ENCODE measurements around the gene ARL14. TPM values are rescaled to one million over a fixed set of nuclear protein-coding genes. Genes with fewer than 3 reads are reported as not detected.

The ARL14 gene
- total RNA-seq (not detected), polyA plus RNA-seq (ENCODE audit: insufficient read length in 6 of 6) (not detected)
- long read RNA-seq, donor 1, partial matches to known transcripts = 0 of 1 reads
- long read RNA-seq, donor 1, other reads (novel, unspliced or antisense) = 0 of 1 reads
- long read RNA-seq, donor 2 = 0 reads
- long read RNA-seq, donor 3 = 0 reads
- long read RNA-seq, donor 4 = 0 reads
- long read RNA-seq, donor 5 = 0 reads
- long read RNA-seq, donor 6 = 0 reads
- long read RNA-seq, donor 7 = 0 reads
- long read RNA-seq, donor 8 = 0 reads
- long read RNA-seq, donor 9 = 0 reads
- long read RNA-seq, donor 10, partial matches to known transcripts = 0 of 1 reads
- long read RNA-seq, donor 10, other reads (novel, unspliced or antisense) = 0 of 1 reads
- long read RNA-seq, donor 11, partial matches to known transcripts = 0 of 1 reads
- long read RNA-seq, donor 11, other reads (novel, unspliced or antisense) = 0 of 1 reads
- long read RNA-seq, donor 12 = 0 reads

GRCh38 chr3:160676547-160677303, at the start of gene ARL14:
Gene ARL14 (plus strand): TSS chr3:160677160. CDS start chr3:160677347, 187 bp downstream.
- Histone ChIP-seq H3K4me1 (no peaks in the 10 kb centered on the region), H3K9me3 (no peaks in the 10 kb centered on the region), H3K27ac (no peak within 1 kb of the TSS), H3K4me3 (no peak within 1 kb of the TSS), H3K36me3 (no peaks in the 10 kb centered on the region), H3K27me3 (no peaks in the 10 kb centered on the region)
- ATAC-seq (peak; percentile 90), DNase-seq (peak in 1 of 4 donors; percentile 13)
- intact Hi-C loops (cut with DNase I) = no loop called here
- TF ChIP-seq CTCF (IDR thresholded peaks at IDR 0.05) = no peak

- ATAC-seq = no peak
Measured at GRCh38 chr3:160629491-160629890, 47.5 kb upstream of the ARL14 start.

GRCh38 chr3:160633361-160634083, 43.4 kb upstream of the ARL14 start:
- H3K27ac ChIP-seq = no peak overlapping the region
- no peak for TF ChIP-seq CTCF (IDR thresholded peaks at IDR 0.05)
- H3K36me3 ChIP-seq = no peaks in the 10 kb centered on the region
- intact Hi-C loops (cut with DNase I) = no loop called here
- H3K9me3 ChIP-seq = no peaks in the 10 kb centered on the region
- H3K27me3 ChIP-seq = no peaks in the 10 kb centered on the region
- H3K4me1 ChIP-seq = no peaks in the 10 kb centered on the region
- ATAC-seq = no peak
- no peak for DNase-seq
- no peak overlapping the region for H3K4me3 ChIP-seq

More at GRCh38 chr3:160629491-160629890, 47.5 kb upstream of the ARL14 start:
- intact Hi-C loops (cut with DNase I) = no loop called here
- Histone ChIP-seq H3K9me3 (no peaks in the 10 kb centered on the region), H3K36me3 (no peaks in the 10 kb centered on the region), H3K27me3 (no peaks in the 10 kb centered on the region), H3K27ac (no peak overlapping the region), H3K4me1 (no peaks in the 10 kb centered on the region), H3K4me3 (no peak overlapping the region)
- no peak for DNase-seq
- TF ChIP-seq CTCF (IDR thresholded peaks at IDR 0.05) = no peak

DNA sequence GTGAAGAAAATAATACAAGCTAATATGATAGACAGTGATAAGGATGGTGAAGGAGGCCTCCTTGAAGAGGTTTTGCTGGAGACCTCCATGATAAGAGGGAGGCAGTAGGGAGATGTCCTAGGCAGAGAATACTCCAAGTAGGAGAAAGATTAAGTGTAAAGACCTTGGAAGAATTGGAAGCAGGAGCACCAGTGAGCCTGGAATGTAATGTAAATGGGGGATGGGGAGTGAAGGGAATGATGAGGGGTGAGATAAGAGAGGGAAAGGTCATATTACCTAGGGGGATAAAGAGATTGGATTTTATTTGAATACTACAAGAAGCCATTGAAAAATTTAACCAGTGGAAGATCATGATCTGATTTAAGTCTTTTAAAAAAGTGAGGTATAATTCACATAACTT, 41.7 kb upstream of the ARL14 start:
- TF ChIP-seq CTCF (IDR thresholded peaks at IDR 0.05) = no peak
- H3K4me3 ChIP-seq = no peak overlapping the region
- H3K27me3 ChIP-seq = no peaks in the 10 kb centered on the region
- intact Hi-C loops (cut with DNase I) = no loop called here
- DNase-seq = no peak
- no peak overlapping the region for H3K27ac ChIP-seq
- no peaks in the 10 kb centered on the region for H3K9me3 ChIP-seq
- ATAC-seq = no peak
- no peaks in the 10 kb centered on the region for H3K4me1 ChIP-seq
- H3K36me3 ChIP-seq = no peaks in the 10 kb centered on the region

Data from left lung (tissue), 14 donors.